NCI-H82 treated with DMSO at 0.1 percent for 48 hours (cell line): Measurements from ENCODE around the gene TRIM40.
"Not testable (repeated sequence)": the region's sequence is repeated elsewhere in the genome, so short reads cannot be mapped to it uniquely, and the experiment has no call there.

ENCODE experiments used
- DNase-seq: peaks from one replicate; lab custom pipeline; 2025; ENCODE audit not compliant: unreplicated experiment; lab: John Stamatoyannopoulos, UW

TRIM40 gene

DNA sequence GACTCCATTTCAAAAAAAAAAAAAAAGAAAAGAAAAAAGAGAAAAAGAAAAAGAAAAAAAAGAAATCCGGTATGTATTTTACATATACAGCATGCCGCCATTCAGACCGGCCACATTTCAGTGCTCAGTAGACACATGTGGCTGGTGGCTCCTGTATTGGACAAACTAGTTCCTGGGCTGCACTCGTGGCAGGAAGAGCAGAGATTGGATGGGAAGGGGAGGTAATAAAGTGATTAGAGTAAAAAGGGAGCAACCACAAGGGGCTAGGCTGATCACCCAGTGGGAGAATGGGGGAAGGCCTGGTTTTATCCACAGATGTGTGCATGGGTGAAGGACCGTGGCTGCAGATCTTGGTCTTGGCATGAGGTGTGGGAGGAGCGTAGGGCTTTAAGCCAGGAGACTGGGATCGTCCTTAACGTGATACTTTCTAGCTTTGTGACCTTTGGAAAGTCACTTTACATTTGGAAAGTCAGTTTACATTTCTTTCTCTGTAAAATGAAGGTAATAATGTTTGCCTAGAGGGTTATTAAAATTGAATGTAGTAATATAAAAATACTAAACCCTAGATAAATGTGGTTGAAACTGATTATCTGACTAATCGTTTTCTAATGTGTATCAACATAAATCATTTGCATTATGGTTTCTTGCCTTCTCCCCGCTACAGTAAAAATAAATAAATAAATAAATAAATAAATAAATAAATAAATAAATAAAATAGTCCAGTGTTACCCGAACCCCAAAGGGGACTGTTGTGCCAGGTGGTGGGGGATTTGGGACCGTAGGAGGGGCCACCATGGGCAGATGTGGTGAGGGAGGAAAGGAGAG, 26.5 kb downstream of the TRIM40 start:
- DNase-seq: no peak

- DNase-seq: no peak
These were observed 27.4 kb downstream of the TRIM40 start, which contains the start of gene TRIM15 for GRCh38 chr6:30163090-30163917. Gene TRIM15 (plus strand): TSS chr6:30163546. CDS start chr6:30163685, 139 bp downstream.

GRCh38 chr6:30163918-30164654, 28.1 kb downstream of the TRIM40 start:
- DNase-seq: no peak

GRCh38 chr6:30164714-30165113, 28.8 kb downstream of the TRIM40 start:
- no peak for DNase-seq

DNA sequence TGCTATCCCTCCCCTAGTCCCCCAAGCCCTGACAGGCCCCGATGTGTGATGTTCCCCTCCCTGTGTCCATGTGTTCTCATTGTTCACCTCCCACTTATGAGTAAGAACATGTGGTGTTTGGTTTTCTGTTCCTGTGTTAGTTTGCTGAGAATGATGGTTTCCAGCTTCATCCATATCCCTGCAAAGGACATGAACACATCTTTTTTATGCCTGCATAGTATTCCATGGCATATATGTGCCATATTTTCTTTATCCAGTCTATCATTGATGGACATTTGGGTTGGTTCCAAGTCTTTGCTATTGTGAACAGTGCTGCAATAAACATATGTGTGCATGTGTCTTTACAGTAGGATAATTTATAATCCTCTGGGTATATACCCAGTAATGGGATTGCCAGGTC, 29.3 kb downstream of the TRIM40 start:
- not testable (repeated sequence) for DNase-seq

- no peak for DNase-seq
These were observed 31.2 kb downstream of the TRIM40 start for GRCh38 chr6:30167101-30167500.

- DNase-seq: no peak
These were observed 32.8 kb downstream of the TRIM40 start for GRCh38 chr6:30168741-30169140.

GRCh38 chr6:30169658-30170614, 34.0 kb downstream of the TRIM40 start:
- DNase-seq: peak; percentile 34

- no peak for DNase-seq
These were observed 35.9 kb downstream of the TRIM40 start for GRCh38 chr6:30171677-30172471.

GRCh38 chr6:30172681-30173080, 36.7 kb downstream of the TRIM40 start:
- DNase-seq: no peak

- peak; percentile 61 for DNase-seq
These were observed 39.8 kb downstream of the TRIM40 start for GRCh38 chr6:30175765-30176164.

GRCh38 chr6:30178837-30179236, 42.9 kb downstream of the TRIM40 start:
- no peak for DNase-seq

DNA sequence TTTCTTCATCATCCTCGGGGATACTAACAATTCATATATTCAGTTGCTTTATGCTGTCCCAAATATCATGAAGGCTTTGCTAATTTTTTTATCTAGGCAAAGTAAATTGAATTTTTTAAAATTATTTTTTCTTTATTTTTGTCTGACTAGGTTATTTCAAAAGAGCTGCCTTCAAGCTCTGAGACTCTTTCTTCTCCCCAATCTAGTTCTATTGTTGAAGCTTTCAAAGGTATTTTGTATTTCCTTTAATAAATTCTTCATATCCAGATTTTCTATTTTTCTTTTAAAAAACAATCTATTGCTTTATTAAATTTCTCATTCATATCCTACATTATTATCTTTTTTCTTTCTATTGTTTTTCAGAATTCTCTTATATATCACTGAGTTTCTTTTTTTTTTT, 44.2 kb downstream of the TRIM40 start:
- no peak for DNase-seq

DNA sequence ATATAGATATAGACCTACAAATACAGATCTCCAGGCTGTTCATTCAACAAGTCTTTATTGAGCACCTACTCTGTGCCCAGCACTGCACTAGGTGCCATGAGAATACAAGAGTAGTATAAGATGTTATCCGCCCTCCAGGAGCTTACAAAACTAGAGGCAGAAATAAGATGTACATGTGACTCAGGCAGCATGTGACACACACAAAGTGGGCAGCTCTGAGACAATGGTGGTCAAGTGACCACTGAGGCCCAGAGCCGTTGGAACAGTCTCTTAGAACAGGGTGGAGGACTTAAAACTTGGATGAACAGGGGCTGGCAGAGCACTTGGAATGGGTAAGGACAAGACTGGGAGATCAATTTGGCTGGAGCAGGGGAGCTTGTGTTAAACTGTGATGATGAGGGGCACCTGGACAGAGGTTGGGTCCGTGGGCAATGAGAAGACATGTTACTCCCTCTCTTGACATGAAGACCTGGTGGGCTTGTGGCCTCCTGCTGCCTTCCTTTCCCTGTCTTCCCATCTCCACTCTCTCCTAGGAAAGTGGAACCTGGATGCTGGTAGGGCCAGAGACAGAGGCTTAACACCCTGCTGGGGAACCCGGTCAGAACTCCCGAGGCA, 48.6 kb downstream of the TRIM40 start:
- no peak for DNase-seq

GRCh38 chr6:30185846-30186484, 50.0 kb downstream of the TRIM40 start:
- no peak for DNase-seq

GRCh38 chr6:30188541-30188940, 52.6 kb downstream of the TRIM40 start:
- no peak for DNase-seq

DNA sequence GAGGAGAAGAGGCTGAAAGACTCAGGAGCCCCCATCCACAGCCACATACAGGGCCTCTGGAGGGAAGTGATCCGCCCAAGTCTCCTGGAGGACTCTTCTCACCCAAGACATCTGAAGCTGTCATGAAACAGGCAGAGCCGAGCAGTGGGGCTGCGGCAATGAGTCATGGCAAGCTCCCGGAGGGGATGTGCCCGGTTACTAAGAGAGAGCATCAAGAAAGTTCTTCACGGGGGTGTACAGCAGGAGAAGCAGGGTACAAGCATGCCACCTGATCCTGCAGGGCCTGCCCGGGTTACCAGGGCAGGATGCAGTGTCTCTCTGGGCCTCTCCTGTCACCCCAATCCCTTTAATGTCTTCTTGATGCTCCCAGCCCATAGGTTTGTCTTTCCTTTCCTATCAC, 56.1 kb downstream of the TRIM40 start:
- no peak for DNase-seq
